RWPE2 (cell line): Measurements from ENCODE around the gene GPR146.

Source experiments
- ATAC-seq: fragments of 200-7000 bp; cut with Tn5 transposase; 3 replicates; pipeline ENCODE4 v1.9.1; 2021; ENCODE audit warnings: low read depth
- DNase-seq: peaks from one replicate; pipeline ENCODE4 v3.0.0-alpha.2; 2020; ENCODE audit warnings: low spot score
- H3K27ac ChIP-seq: fragments of 450-650 bp; 2 replicates; pipeline ENCODE4 v1.5.1; 2017; ENCODE audit warnings: mild to moderate bottlenecking; ENCODE audit not compliant: poor library complexity, severe bottlenecking
- H3K27me3 ChIP-seq: fragments of 250-450 bp; sonication (Bioruptor Pico); 2 replicates; pipeline ENCODE4 v1.5.1; 2021; ENCODE audit warnings: mild to moderate bottlenecking, moderate library complexity; ENCODE audit not compliant: insufficient read depth, poor library complexity, severe bottlenecking
- H3K36me3 ChIP-seq: fragments of 250-450 bp; sonication (Bioruptor Pico); 2 replicates; pipeline ENCODE4 v1.5.1; 2020; ENCODE audit warnings: low read depth, mild to moderate bottlenecking, moderate library complexity
- H3K4me1 ChIP-seq: fragments of 250-450 bp; sonication (Bioruptor Pico); 2 replicates; pipeline ENCODE4 v1.5.1; 2021; ENCODE audit warnings: mild to moderate bottlenecking, moderate library complexity; ENCODE audit not compliant: insufficient read depth, poor library complexity, severe bottlenecking
- H3K4me3 ChIP-seq: fragments of 250-450 bp; sonication (Bioruptor Pico); 2 replicates; pipeline ENCODE4 v1.5.1; 2021; ENCODE audit warnings: mild to moderate bottlenecking, moderate library complexity; ENCODE audit not compliant: severe bottlenecking
- H3K9me3 ChIP-seq: fragments of 250-450 bp; sonication (Bioruptor Pico); 2 replicates; pipeline ENCODE4 v1.5.1; 2021; ENCODE audit warnings: mild to moderate bottlenecking, moderate library complexity; ENCODE audit not compliant: severe bottlenecking
- TF ChIP-seq, protein P1 (sequence below): fragments of 450-650 bp; IDR thresholded peaks from one replicate; pipeline ENCODE4 v1.5.1; 2017; ENCODE audit warnings: mild to moderate bottlenecking, moderate library complexity; ENCODE audit not compliant: poor library complexity, severe bottlenecking

The GPR146 gene

DNA sequence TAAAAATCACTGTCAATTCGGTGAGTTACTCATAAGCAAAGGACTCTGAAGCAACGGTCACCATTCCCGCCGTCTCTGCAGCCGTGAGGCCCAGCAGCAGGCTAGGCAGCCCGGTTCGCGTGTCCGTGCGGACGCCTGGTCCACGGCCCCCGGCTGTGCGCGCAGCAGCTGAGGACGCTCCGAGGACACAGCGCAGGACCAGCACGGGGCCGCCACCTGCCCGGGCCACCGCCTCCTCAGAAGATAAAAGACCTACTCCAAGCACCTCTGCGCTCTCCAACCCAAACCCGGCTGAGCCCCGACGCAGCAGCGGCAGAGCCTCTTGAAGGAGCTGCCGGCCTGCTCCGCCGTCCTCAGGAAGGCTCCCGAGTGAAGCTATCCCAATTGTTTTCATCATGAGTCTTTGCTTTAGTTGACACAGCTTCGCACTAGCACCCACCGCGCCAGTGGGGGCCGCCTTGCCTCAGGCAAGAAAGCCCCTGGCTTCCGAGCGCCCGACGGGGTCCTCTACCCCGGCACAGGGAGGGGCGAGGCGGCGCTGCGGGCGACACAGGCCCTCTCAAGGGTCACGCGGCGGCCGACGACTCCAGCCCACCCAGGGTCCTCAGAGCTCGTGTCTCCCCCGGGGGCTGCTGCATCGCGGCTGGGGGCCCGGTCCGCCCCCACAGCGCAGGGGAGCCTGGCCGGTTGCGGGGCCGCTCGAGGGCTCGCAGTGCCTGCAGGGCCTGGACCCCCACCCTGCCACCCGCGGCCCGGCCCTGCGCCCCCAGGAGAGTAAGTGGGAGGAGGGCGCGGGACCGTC, 16.9 kb upstream of the GPR146 start:
- DNase-seq (no peak), ATAC-seq (0 out of 3 replicates have a peak, but pooled peaks have one; percentile 2)
- TF ChIP-seq, protein P1, sequence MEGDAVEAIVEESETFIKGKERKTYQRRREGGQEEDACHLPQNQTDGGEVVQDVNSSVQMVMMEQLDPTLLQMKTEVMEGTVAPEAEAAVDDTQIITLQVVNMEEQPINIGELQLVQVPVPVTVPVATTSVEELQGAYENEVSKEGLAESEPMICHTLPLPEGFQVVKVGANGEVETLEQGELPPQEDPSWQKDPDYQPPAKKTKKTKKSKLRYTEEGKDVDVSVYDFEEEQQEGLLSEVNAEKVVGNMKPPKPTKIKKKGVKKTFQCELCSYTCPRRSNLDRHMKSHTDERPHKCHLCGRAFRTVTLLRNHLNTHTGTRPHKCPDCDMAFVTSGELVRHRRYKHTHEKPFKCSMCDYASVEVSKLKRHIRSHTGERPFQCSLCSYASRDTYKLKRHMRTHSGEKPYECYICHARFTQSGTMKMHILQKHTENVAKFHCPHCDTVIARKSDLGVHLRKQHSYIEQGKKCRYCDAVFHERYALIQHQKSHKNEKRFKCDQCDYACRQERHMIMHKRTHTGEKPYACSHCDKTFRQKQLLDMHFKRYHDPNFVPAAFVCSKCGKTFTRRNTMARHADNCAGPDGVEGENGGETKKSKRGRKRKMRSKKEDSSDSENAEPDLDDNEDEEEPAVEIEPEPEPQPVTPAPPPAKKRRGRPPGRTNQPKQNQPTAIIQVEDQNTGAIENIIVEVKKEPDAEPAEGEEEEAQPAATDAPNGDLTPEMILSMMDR: no peak
- no peaks in the 10 kb centered on the region for H3K27me3 ChIP-seq
- H3K9me3 ChIP-seq: no peaks in the 10 kb centered on the region
- H3K4me1 ChIP-seq: peaks cover 5% of the 10 kb centered on the region
- H3K27ac ChIP-seq: peak overlapping the region; percentile 77
- peak overlapping the region; percentile 78 for H3K4me3 ChIP-seq
- H3K36me3 ChIP-seq: peaks cover 25% of the 10 kb centered on the region

DNA sequence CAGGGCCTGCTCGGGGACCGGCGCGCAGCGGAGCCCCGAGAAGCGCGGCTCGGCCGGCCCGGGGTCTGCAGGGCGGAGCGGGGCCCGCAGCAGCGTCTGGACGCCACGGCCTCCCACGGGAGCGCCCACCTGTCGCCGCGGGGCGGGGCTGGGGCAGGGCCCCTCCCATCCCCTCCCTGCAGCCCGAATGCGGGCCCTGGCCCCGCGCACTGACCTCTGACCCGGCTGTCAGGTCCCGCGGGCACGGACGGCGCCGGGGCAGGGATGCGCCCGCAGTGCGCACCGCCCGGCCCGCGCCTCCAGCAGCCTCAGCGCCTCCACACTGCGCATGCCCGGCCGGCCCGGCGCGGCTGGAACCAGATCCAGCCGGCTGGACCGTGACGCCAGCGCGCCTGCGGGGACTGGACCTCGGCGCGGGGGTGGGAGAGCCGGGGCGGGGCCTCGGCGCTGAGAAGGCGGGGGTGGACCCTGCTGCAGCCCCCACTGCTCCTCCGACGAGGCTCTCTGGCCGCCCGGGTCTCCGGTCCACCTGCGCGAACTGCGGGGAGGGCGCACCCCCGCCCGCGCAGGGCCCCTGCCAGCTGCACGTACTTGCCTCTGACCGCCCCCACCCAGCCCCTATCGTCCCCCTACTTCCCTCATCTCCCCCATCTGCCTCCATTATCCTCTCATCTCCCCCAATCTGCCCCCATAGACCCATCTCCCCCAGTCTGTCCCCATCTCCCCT, 16.1 kb upstream of the GPR146 start:
- peaks cover 5% of the 10 kb centered on the region for H3K4me1 ChIP-seq
- peak overlapping the region; percentile 77 for H3K27ac ChIP-seq

DNA sequence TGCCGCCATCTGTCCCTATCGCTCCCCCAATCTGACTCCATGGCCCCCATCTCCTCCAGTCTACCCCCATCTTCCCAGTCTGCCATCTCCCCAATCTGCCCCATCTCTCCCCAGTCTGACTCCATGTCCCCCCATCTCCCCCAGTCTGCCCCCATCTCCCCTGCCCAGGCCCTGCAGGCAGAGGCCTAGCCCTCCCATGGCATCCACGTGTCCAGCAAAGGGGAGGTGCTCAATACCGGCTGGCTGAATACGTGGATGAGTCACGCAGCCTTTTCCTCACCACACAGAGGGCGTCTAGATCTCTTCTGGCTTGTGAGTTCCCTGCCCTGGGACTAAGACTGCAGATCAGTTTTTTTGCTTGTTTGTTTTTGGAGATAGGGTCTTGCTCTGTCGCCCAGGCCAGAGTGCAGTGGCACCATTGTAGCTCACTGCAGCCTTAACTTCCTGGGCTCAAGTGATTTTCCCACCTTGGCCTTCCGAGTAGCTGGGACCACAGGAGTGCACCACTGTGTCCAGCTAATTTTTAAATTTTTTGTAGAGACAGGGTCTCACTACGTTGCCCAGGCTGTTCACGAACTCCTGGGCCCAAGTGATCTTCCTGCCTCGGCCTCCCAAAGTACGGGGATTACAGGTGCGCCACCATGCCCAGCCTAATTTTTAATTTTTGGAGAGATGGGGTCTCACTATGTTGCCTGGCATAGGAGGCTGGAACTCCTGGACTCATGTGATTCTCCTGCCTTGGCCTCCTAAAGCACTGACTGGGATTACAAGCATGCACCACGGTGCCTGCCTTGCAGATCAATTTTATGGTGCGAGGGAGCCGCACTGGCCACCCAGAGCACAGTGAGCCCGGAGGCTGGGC, 15.3 kb upstream of the GPR146 start:
- ATAC-seq (peak; percentile 92), DNase-seq (peak; percentile 90)
- peak overlapping the region; percentile 77 for H3K27ac ChIP-seq
- H3K9me3 ChIP-seq: no peaks in the 10 kb centered on the region
- peaks cover 5% of the 10 kb centered on the region for H3K4me1 ChIP-seq
- TF ChIP-seq, protein P1: no peak
- H3K4me3 ChIP-seq: peak overlapping the region; percentile 78
- no peaks in the 10 kb centered on the region for H3K27me3 ChIP-seq
- peaks cover 22% of the 10 kb centered on the region for H3K36me3 ChIP-seq

More for the DNA sequence above, 16.1 kb upstream of the GPR146 start:
- H3K36me3 ChIP-seq: peaks cover 22% of the 10 kb centered on the region
- peak; percentile 74 for ATAC-seq
- TF ChIP-seq, protein P1: no peak
- no peaks in the 10 kb centered on the region for H3K27me3 ChIP-seq
- H3K4me3 ChIP-seq: peak overlapping the region; percentile 78
- H3K9me3 ChIP-seq: no peaks in the 10 kb centered on the region
- peak; percentile 90 for DNase-seq

DNA sequence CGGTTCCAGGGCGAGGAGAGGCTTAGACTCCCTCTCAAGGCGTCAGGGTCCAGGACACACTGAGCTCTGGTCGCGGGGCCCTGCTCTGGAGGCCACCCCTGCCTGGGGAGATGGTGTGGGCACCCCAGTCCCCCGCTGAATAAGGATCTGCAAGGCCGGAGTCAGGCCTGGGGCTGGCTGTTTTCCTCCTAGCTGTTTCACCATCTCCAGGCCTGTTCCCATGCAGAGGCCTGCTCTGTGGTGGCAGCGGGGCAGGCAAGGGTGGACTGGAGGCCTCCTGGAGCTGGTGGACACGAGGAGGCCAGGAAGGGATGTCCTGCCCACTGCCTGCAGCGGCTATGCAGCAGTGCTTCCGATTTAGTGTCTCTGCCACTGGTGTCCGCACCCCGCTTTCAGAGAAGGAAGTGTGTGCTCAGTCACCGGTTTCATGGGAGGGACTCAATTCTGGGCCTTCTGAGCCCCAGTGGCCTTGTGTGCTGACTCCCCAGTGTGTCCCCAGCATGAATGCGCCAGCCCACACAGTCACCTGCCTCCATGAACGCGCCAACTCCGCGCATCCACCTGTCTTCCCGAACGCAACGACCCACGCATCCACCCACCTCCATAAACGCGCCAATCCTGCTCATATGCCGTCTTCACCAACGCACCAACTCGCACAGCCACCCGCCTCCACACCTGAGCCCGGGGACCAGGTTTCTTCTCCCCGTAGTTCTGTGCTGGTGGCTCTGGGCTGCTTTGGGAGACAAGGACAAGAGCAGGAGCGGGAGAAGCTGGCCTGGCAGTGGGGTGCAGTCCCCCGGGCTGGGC, 14.5 kb upstream of the GPR146 start:
- Histone ChIP-seq H3K9me3 (no peaks in the 10 kb centered on the region), H3K4me3 (no peak overlapping the region), H3K36me3 (peaks cover 20% of the 10 kb centered on the region), H3K27me3 (no peaks in the 10 kb centered on the region), H3K27ac (peak overlapping the region; percentile 77), H3K4me1 (peaks cover 5% of the 10 kb centered on the region)
- TF ChIP-seq, protein P1: no peak
- ATAC-seq (no peak), DNase-seq (no peak)
